HG03571 (cell line): ENCODE results near the gene SASH1.
"Not testable (repeated sequence)": the region's sequence is repeated elsewhere in the genome, so short reads cannot be mapped to it uniquely, and the experiment has no call there.

Experiments
- ATAC-seq: cut with Tn5 transposase; IDR thresholded peaks from one replicate; pipeline ENCODE4 v1.9.1; 2021; ENCODE audit not compliant: unreplicated experiment

The SASH1 gene

DNA sequence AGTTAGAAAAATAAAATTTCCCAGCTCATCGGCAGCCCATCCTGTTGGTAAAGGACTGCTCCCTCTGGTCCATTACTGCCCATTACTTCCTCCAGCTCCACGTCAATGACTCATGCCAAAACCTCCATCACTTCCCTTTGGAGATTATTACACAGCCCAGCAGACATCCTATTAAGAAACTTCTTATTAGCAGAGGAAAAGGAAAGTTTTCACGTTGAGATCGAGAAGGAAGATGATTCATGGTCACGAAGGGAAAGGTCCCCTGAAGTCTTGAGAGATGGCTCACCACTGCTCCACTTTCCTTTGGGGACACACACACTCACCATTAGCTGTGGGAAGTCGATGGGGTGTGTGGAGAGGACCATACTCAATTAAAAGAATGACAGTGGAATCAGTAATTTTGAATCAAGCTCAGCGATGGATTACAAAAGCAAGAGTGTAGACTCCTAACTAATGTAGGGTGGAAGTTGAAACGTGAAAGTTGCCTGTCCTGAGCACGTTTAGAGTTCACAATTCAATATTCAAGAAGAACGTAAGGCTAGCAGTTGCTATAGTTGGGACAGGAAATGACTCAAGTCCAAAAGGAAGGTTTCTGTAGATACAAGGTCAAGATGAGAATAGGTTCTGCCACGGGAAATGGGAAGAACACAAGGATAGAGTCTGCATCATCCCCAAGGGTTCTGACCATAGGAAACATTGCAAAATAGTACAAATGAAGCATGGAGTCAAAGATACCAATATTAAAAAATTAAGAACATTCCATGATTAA lies 21.6 kb downstream of the SASH1 start:
- no peak for ATAC-seq

DNA sequence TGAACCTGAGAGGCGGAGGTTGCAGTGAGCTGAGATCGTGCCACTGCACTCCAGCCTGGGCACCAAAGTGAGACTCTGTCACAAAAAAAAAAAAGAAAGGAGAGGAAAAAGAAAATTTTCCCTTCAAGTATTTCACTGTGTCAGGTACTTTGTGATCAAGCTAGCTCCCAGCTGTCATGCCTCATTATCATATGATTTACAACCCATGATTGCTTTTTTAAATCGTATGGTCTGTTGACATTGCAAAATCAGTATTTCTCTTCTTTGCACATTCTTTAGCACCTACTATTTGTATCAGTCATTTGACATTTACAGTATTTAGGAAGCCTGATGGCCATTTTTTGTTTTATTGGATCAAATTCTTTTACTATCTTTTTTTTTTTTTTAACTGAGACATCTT lies 22.4 kb downstream of the SASH1 start:
- no peak for ATAC-seq

DNA sequence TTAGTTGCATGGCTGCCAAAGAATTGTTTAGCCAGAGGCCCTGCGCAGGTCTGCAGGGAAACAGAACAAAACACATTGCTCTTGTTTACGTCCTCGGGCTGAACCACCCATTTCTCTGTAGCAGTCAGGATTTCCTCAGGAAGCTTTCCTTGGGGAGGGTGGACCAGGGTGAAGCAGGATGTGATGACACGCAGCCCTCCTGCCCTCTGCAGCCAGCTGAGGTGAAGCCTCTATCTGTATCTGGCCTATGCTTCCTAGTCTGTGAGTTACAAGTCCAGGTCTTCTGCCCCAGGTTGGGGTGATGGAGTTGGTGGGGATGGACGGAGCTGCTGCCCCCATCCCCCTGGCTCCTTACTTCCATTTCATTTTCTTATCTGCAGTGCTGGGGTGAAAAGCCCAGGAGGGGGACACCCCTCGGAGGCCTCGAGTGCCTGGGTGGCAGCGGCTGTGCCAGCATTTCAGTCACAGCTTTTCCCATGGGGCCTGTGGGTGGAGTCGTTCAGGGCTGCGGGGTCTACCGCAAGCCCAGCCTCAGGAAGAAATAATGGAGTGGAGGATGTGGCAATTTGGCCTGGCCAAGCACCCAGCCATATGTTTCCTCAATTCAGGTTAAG lies 24.9 kb downstream of the SASH1 start:
- no peak for ATAC-seq

DNA sequence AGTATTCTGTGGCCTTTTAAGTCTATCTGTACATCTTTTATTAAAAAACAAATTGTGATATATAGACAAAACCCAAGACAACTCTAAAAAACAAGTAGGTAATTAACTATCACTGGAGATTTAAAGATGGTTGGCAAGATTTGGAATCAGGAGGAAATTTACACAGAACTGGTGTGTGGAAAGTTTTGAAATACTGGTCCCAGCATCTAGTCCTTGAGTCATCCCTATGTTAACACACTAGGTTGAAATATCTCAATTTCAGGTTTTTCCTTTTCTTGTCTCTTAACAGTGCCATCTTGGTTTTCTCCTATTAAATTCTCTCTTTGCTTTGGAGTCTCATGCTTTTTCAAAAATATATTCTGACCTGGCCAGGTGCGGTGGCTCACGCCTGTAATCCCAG lies 27.5 kb downstream of the SASH1 start:
- ATAC-seq = no peak

DNA sequence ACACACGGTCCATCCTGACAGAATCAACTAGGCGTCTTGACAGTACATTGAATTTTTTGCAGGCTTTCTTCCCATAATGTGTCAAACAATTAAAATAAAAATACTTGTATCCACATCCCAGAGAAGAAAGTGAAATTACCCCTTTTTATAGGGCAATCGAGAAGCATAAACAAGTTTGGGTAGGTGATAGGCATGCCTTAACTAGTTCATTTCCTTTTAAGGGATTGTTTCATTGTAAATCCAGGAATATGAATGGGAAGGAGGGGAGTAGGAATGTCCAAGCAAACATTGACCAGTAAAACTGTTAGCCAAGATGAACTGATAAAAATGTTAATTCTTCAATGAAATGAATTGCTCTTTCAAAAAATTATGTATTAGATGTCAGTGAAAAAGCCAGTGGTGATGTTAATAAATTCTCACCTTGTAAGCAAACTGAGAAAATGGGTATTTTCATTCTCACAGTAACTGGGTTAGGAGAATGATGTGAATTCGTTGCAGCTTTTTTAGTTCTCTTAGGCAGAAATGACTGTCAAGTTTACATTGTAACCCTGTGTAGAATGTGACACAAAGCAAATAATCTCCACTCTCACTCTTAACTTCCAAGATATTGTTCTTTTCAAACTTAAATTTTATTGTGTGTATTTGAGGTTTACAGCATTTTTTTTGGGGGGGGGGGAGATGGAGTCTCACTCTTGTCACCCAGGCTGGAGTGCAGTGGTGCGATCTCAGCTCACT lies 31.6 kb downstream of the SASH1 start:
- ATAC-seq = no peak

DNA sequence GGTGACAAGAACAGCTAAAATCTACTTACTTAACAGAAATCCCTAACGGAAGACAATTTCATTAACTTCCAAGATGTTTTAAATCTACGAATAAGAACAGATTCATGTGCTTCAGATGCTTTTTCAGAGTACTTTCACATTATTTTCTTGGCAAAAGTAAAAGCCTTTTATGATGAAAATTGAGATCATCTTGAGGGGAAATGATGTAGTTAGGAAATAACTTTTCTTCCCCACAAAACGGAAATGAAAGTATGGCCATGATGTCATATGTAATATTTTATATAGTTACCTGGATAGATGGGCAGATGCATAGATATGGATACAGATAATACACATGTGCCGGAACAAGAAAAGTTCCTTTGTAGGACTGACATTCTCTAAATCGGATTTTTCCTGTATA lies 32.8 kb downstream of the SASH1 start:
- ATAC-seq = no peak

DNA sequence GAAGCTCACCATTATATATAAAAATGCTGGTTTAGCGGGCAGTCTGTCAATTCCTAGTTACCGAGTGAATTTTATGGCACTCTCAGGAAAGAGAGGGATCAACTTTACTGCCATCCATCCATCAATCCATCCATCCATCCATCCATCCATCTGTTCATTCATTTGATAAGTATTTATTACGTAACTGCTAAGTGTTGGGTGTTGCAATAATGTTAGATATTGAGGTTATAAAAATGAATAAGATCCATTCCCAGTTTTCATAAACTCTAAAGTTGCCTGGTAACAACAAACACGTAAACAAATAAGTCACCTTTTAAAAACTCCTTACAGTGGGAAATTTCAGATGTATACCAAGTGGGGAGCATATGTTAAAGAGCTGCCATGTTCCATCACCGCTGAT lies 36.8 kb downstream of the SASH1 start:
- no peak for ATAC-seq

DNA sequence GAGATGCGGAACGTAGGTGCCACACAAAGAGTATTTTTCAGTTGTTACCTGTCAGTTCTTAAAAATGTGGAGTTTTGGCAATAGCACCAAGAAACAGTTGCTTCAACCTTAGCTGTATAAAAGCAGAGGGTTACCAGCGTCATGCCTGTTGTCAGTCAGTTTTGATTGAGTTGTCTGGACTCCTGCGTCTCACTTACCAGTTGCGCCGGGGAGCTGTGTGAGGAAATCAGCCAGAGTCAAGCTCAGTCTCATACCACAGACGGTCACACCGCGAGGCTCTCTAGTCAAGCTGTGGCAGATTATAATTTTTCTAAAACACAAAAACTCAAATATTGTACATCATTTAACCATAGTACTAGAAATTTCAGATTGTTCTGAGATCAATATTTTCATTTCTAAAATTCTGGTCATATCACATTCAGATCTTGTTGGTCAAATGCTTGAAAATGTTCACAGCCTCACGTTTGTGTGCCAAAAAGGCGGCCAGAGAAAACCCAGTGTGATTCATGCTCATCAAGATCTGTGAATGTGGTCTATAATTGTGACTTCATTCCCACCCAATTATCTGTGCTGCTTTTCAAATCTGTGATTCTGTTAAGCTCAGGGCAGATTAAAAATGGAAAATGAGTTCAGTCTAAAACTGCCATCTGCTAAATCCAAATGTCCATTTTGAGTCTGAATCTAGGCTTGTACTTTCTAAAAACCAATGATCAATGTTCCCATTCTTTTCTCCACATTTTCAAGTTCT lies 37.5 kb downstream of the SASH1 start:
- no peak for ATAC-seq

DNA sequence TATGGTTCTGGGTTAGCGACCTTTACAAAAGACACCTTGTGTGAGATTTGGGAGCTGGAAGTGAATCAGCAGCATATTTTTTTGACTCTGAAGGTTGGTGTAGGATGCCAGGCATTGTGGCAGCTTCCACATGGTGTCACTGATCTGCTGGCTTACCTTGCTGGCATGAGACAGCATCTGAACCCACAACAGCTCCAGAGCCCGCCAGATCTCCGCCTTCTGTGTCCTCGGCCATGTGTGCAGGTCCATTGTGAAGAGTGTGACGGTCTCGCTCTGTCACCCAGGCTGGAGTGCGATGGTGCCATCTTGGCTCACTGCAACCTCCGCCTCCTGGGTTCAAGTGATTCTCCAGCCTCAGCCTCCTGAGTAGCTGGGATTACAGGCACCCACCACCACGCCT lies 39.4 kb downstream of the SASH1 start:
- not testable (repeated sequence) for ATAC-seq

DNA sequence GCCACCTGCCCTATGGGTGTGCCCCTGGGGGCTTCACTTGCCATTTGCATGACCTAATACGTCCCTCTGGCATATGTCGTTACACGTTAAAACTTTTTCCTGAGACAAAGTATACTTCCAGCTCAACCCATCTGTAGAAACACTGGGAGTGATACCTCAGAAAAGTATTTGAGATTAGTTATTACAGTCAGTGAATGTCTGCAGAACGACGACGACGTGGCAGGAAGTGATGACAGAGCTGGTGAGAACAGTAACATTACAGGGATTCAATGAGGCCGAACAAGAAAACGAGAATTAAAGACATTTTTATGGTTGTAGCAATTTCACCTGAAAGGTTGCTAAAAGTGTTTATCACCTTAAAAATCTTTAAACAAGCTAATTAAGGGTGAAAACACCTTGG lies 40.2 kb downstream of the SASH1 start:
- ATAC-seq = no peak

DNA sequence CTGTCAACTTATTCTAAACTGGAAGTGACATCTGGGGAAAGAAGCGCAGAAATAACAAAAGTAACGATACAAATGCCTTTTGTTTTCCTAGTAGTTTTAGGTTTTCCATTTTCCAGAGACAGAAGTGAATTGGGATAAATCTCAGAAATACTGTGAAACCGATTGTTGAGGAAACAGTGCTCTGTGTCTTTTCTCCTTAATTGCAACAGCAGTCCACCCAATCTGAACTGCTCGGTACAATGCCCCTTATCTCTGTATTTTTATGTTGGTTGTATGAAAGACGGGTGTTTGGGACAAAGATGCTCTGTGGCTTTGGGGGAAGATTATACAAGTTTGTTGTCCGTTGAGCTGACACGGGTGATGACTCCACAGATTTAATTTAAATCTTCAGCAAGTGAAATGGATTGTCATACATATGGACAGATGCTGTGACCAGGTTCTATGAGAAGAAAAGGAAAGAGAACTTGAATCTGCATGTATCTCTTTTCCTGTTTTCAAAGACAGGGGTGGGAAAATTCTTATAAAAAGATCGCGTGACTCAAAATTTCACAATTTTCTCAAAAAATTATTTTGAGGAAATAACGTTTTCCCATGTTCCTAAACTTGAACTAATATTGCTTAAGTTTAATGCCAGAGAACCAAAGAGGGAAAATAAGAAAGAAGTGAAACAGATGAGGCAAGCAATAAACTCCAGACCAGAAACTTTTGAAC lies 41.2 kb downstream of the SASH1 start:
- no peak for ATAC-seq

DNA sequence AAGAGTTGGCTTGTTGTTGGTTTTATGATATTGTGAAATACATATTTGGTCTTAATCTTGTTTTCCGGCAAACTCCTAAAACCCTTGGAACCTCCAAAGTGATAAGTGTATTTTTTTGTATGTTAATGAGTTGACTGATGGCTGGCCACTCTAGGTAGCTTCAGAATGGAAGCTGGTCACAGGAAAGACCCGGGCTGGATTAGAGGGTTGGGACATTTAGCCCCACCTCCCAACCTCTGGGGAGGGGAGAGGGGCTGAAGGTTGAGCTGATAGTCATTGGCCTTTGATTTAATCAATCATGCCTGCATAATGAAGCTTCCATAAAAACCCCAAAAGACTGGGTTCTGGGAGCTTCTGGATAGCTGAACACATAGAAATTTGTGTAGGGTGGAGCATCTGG lies 42.7 kb downstream of the SASH1 start:
- ATAC-seq = no peak

DNA sequence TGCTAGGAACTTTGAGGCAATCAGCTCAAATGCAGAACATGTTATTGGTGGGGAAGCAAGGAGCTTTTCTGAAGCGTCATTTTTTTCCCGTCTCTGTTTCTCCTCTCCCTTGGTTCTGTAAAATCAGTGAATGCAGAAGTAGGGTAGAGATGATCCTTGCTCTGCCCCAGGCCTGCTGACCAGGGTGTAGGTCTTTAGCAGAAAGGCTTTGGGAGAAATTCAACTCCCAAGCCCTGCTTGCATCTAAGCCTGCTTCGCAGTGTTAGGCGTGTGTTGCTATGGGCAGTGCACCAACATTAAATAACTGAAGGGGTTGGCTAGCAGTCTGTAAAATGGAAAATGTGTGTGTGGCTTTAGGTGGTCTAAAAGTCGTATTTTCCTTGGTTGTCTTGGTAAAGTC lies 45.9 kb downstream of the SASH1 start:
- ATAC-seq = no peak

DNA sequence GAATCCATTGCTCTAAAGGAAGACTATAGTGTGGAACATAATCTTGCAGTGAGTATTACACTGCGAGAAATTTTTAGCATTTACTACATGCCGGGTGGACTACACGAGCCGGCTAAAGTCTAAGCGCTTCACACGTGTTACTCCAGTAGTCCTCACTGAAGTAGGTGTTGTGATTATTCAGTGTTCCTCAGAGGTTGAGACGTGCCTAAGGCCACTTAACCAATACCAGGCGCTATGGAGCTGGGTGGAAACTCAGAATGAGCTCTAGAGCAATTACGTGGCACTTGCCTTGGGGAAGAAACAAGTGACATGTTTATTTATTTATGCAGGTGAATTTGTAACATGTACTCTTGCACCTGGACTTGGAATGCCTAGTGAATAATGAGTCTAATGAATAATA lies 46.4 kb downstream of the SASH1 start:
- no peak for ATAC-seq

DNA sequence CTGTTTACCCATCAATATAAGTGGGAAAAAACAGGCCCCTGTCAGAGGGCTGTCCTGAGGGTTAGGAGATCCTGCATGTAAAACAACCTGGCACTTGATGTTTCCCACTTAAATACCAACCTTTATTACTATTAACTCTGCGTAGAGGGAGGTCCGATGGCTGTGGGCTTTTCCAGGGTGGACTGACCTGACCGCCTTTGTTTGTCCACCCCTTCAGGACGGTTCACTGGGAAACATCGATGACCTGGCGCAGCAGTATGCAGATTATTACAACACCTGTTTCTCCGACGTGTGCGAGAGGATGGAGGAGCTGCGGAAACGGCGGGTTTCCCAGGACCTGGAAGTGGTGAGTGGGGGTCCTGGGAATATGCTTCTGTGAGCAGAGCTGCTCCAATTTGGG lies 47.3 kb downstream of the SASH1 start:
- ATAC-seq = no peak

DNA sequence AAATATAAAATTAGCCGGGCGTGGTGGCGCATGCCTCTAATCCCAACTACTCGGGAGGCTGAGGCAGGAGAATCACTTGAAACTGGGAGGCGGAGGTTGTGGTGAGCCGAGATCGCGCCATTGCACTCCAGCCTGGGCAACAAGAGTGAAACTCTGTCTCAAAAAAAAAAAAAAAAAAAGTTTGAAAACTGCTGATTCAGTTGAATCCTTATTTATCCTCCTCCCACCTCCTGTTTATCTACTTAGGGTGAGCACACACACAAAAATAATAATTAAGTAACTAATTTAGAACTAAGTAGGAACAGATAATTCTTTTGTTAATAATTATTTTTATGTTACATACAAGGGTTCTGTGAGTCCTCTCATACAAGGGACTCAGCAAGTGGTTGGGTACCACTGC lies 49.5 kb downstream of the SASH1 start:
- ATAC-seq = not testable (repeated sequence)

DNA sequence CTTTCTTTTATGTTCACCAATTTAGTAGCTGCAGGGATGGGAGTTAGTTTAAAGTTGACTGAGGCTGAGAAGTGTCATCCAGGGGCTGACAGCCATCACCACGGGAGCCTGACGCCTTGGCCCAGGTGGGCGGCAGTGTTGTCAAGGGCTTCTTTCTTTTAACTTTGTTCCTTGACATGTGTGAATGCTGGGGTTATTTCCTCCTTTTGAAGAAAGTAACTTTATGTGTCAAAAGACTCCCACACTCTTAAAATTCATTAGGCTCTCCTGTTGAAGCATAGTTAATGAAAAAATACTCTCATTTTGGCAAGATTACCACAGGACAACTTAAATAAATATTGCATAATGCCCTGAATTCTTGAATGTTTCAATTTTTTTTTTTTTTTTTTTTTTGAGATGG lies 50.0 kb downstream of the SASH1 start:
- ATAC-seq = no peak

DNA sequence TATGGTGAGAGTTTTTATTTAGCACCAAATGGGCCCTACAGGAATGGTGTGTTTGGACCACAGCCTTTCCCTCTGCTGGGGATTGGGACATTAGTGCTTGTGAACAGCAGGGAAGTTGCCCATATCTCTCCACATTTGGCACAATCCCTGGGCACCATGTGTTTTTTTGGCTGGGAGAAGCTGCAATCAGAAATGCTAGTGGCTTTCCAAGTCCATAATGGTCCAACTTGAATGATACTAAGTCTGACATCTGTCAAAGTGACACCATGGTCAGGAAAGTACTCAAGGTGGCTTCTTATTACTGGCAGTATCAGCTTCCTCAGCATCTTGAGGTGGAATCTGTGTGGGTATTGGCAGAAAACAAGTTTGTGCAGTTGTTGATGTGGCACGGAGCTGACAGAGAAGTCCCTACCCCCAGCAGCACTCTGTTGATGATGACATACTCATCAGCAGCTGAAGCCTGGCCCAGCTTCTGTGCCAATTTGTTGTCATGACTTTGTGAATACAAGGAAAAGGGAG lies 53.0 kb downstream of the SASH1 start:
- no peak for ATAC-seq

DNA sequence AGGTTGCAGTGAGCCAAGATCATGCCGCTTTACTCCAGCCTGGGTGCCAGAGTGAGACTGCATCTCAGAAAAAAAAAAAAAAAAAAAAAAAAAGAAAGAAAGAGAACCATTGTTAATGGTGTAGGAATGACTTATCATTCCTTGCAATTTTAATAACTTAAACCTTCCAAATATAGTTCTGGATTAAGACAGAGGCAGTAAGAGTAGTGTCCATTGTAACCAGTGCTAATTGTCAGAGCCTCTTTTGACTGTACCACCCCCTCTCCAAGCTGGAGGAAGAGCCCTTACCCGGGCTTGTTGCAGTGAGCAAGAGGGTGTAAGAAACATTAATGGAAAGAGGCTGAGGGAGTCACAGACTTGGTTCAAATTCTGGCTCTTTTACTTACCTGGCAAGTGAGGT lies 53.8 kb downstream of the SASH1 start:
- no peak for ATAC-seq

DNA sequence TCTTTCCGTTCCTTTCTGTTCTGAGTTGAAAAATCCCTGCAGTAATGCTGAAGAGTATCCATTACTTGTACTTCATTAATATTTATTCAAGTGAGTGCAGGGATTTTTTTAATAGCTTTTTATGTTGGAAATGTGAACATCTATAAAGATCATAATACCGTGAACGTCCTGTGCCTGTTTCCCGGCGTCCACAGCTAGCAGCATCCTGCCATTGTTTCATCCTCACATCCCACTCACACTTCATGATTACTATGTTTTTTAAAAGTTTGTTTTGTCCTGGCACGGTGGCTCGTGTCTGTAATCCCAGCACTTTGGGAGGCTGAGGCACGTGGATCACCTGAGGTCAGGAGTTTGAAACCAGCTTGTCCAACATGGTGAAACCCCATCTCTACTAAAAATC lies 54.3 kb downstream of the SASH1 start:
- ATAC-seq = no peak

DNA sequence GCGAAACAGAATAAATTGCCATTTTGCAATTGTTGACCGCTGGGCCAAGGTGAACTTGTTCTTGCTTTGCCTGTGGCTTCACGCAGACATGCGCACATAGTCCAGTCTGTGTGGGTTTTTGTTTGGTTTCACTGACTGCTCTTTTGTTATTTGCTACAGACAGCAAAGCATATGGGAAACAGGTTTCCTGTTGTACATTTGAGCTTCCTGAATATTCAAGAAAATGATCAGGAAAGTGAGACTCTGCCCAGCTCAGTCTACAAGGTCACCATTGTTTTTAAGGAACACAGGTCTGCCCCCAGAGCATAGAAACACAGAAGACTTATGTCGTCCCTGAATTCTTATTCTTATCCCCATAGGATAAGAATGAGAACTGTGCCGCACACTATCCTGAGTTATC lies 55.6 kb downstream of the SASH1 start:
- no peak for ATAC-seq
